ENCODE measurements around the gene GAB1. TPM values are rescaled to one million over a fixed set of nuclear protein-coding genes. Genes with fewer than 3 reads are reported as not detected.

GAB1 gene
- total and polyA plus RNA-seq, 2 of the 8 experiments (the other 6 are each of a cell fraction or from before 2014, with no cell fraction given), result 6.8 to 21.3 TPM

- peak overlapping the region; percentile 96; the same call in 1 of the 2 replicates for H2AFZ ChIP-seq (ENCODE audit: low read length)
- peak overlapping the region in 3 of 4 experiments; percentile 55 to 98 (median 96); a peak in 6 of 7 replicates for H3K9ac ChIP-seq (replicated peaks in 1 of 4; ENCODE audit: extremely low read depth in 1 of 4, low read depth in 3 of 4, low read length in 3 of 4)
- H3K4ac ChIP-seq (replicated peaks; ENCODE audit: insufficient read length, low read depth, low read length), result no peak overlapping the region
- H4K8ac ChIP-seq (ENCODE audit: extremely low read depth, insufficient read depth, low read length), result 0 out of 2 replicates have a peak overlapping the region, but pooled peaks have one; percentile 83
- no peak overlapping the region for H4K91ac ChIP-seq (replicated peaks; ENCODE audit: insufficient read length, low read length)
- no peak overlapping the region; the same call in 1 of the 2 replicates for H2BK5ac ChIP-seq (ENCODE audit: low read depth, low read length)
- no peak for FAIRE-seq
- H3K14ac ChIP-seq (ENCODE audit: insufficient read length), result no peak overlapping the region
- H3K23me2 ChIP-seq (ENCODE audit: low read depth, low read length), result no peaks in the 10 kb centered on the region
- H3K79me2 ChIP-seq (ENCODE audit: control insufficient read depth in 1 of 2, insufficient read depth in 2 of 2, low read length in 2 of 2), result peaks cover 23 to 42% of the 10 kb centered on the region in 2 experiments
- H3K18ac ChIP-seq (ENCODE audit: extremely low read depth, low read length), result peak overlapping the region; percentile 89
- no peak overlapping the region for H3K23ac ChIP-seq (ENCODE audit: insufficient read length)
- H3K4me3 ChIP-seq (ENCODE audit: extremely low read depth in 1 of 4, insufficient read depth in 2 of 4, low read depth in 3 of 4, low read length in 4 of 4), result peak overlapping the region; percentile 93 to 98 (median 94)
- no peak overlapping the region for H4K5ac ChIP-seq (ENCODE audit: insufficient read length, low read depth, low read length)
- H3K4me1 ChIP-seq (replicated peaks in 1 of 4; ENCODE audit: control insufficient read depth in 3 of 4, insufficient read depth in 4 of 4, low read length in 3 of 4), result peaks cover 0 to 3% (median 0%) of the 10 kb centered on the region in 4 experiments; a peak in 2 of 7 replicates
- no peak overlapping the region for H2BK120ac ChIP-seq (replicated peaks; ENCODE audit: low read depth, low read length)
- H3K79me1 ChIP-seq (ENCODE audit: low read depth, low read length), result no peaks in the 10 kb centered on the region
- H2BK20ac ChIP-seq (ENCODE audit: low read length), result no peak overlapping the region
- H3K9me3 ChIP-seq (ENCODE audit: insufficient read depth in 2 of 2, low read depth in 1 of 2, low read length in 1 of 2), result no peaks in the 10 kb centered on the region
- no peak overlapping the region; the same call in 1 of the 2 replicates for H2BK12ac ChIP-seq (ENCODE audit: low read depth, low read length)
- H3K4me2 ChIP-seq (ENCODE audit: insufficient read depth in 1 of 2, low read depth in 2 of 2, low read length in 2 of 2), result peak overlapping the region; percentile 68 to 76
- no peak overlapping the region for H2BK15ac ChIP-seq (ENCODE audit: low read length)
- CTCF ChIA-PET (ENCODE audit: partially characterized antibody), result no interaction called here
- no peak overlapping the region for H3K56ac ChIP-seq (replicated peaks; ENCODE audit: insufficient read length, low read depth, low read length)
- DNase-seq (ENCODE audit: low read depth in 1 of 2, low spot score in 2 of 2), result peak in 1 of 2 experiments; percentile 92
- no peak overlapping the region for H2AK5ac ChIP-seq (ENCODE audit: low read depth, low read length)
- peak overlapping the region; percentile 96; the same call in 1 of the 2 replicates for H3K27ac ChIP-seq (ENCODE audit: low read depth, low read length)
- POLR2A ChIA-PET (ENCODE audit: partially characterized antibody), result interaction anchor here (1.1 to 3.1 kb wide), 3 partner anchors 10 to 226 kb away, joined by 3 to 11 read pairs (median 7); no protein-coding TSS in a partner anchor
- H3K36me3 ChIP-seq (ENCODE audit: control insufficient read depth in 2 of 4, insufficient read depth in 4 of 4, low read length in 3 of 4), result peaks cover 0 to 12% (median 3%) of the 10 kb centered on the region in 4 experiments; a peak in 2 of 8 replicates
- peaks cover 12 to 16% of the 10 kb centered on the region in 2 experiments for H4K20me1 ChIP-seq (replicated peaks in 1 of 2; ENCODE audit: control insufficient read depth in 1 of 2, insufficient read depth in 2 of 2, low read length in 2 of 2)
- H3K27me3 ChIP-seq (replicated peaks in 1 of 4; ENCODE audit: control insufficient read depth in 3 of 4, extremely low read depth in 1 of 4, insufficient read depth in 3 of 4, low read length in 3 of 4), result no peaks in the 10 kb centered on the region
- 1% methylated on average over 17 of the region's 18 CpGs; no CpG with 5 or more reads in 1 of the 2 experiments for WGBS, 2 experiments (ENCODE audit: extremely low coverage in 1 of 2, insufficient coverage in 1 of 2, insufficient read length in 1 of 2, insufficient replicate concordance in 2 of 2, low coverage in 1 of 2, low lambda C conversion rate in 2 of 2, missing lambda C conversion rate in 1 of 2)
- no peak for TF ChIP-seq SIRT6 (IDR thresholded peaks at IDR 0.05; ENCODE audit: low read length)
- TF ChIP-seq CHD1 (IDR thresholded peaks at IDR 0.05; ENCODE audit: low read depth, low read length), result no peak
- TF ChIP-seq SAP30 (IDR thresholded peaks at IDR 0.05; ENCODE audit: insufficient read depth, insufficient replicate concordance, low read length), result no peak
- TF ChIP-seq ZNF274 (IDR thresholded peaks at IDR 0.05; ENCODE audit: borderline replicate concordance, extremely low read depth, low read length), result no peak
- TF ChIP-seq SRF (IDR thresholded peaks at IDR 0.05; ENCODE audit: low read depth, low read length), result no peak
- no peak for TF ChIP-seq TAF7 (optimal IDR thresholded peaks at IDR 0.05; ENCODE audit: borderline replicate concordance, low read depth, low read length)
- no peak for TF ChIP-seq ASH2L (IDR thresholded peaks at IDR 0.05; ENCODE audit: low read length)
- peak; percentile 29; the same call in 1 of the 2 replicates for TF ChIP-seq RBBP5 (IDR thresholded peaks at IDR 0.05; ENCODE audit: borderline replicate concordance, low read depth, low read length)
- no peak for TF ChIP-seq RXRA (IDR thresholded peaks at IDR 0.05; ENCODE audit: insufficient read depth, low read depth, low read length)
- TF ChIP-seq POU5F1 (IDR thresholded peaks at IDR 0.05; ENCODE audit: low read depth, low read length), result no peak
- TF ChIP-seq CBX8 (IDR thresholded peaks at IDR 0.05; ENCODE audit: borderline replicate concordance, low read depth, low read length), result no peak
- peak; percentile 92 for TF ChIP-seq CREB1 (IDR thresholded peaks at IDR 0.05)
- no peak for TF ChIP-seq PHF8 (conservative IDR thresholded peaks at IDR 0.05; ENCODE audit: low read depth, low read length)
- TF ChIP-seq ATF3 (IDR thresholded peaks at IDR 0.05; ENCODE audit: insufficient read depth, low read depth, low read length), result no peak
Measured at GRCh38 chr4:143512978-143513313, 176.3 kb downstream of the GAB1 start.
